Keratinocyte (primary cell): Measurements from ENCODE around the gene STARD5. TPM values are rescaled to one million over a fixed set of nuclear protein-coding genes. Genes with fewer than 3 reads are reported as not detected.

Experiments
- DNase-seq: peaks from one replicate; pipeline ENCODE4 v3.0.0-alpha.2; 2011; ENCODE audit warnings: low read depth, missing footprints, low spot score
- FAIRE-seq: peaks from 2 replicates; lab custom pipeline; 2011; peaks lifted over from hg19 to GRCh38; lab: Jason Lieb, UNC
- H2AFZ ChIP-seq: 2 replicates; pipeline ENCODE4 v1.6.0; 2012; ENCODE audit warnings: low read length, control low read depth, inconsistent platforms; ENCODE audit not compliant: control insufficient read depth
- H3K27ac ChIP-seq: 2 replicates; pipeline ENCODE4 v1.5.1; 2011; ENCODE audit warnings: low read length; ENCODE audit not compliant: control insufficient read depth, insufficient read depth
- H3K27me3 ChIP-seq: 3 replicates; pipeline ENCODE4 v1.6.0; 2011; ENCODE audit warnings: low read length; ENCODE audit not compliant: control insufficient read depth, insufficient read depth; ENCODE audit errors: extremely low read depth
- H3K36me3 ChIP-seq, 2 experiments: 2 replicates in 1 of 2; 3 replicates in 1 of 2; pipeline ENCODE4 v1.5.1; 2011; ENCODE audit warnings: low read length in 2 of 2, mild to moderate bottlenecking in 1 of 2; ENCODE audit not compliant: control insufficient read depth in 2 of 2, insufficient read depth in 2 of 2; ENCODE audit errors: extremely low read depth in 1 of 2
- H3K4me1 ChIP-seq: 3 replicates; pipeline ENCODE4 v1.5.1; 2011; ENCODE audit warnings: low read length; ENCODE audit not compliant: control insufficient read depth, insufficient read depth; ENCODE audit errors: extremely low read depth
- H3K4me2 ChIP-seq: 3 replicates; pipeline ENCODE4 v1.6.0; 2011; ENCODE audit warnings: low read depth, low read length; ENCODE audit not compliant: control insufficient read depth, insufficient read depth; ENCODE audit errors: extremely low read depth
- H3K4me3 ChIP-seq, 3 experiments: fragments of 200-600 bp in 1 of 3; sonication (generic) in 1 of 3; 2 replicates in 2 of 3; 3 replicates in 1 of 3; pipeline ENCODE4 v1.5.1; 2011 to 2016; ENCODE audit warnings: low read length in 3 of 3, mild to moderate bottlenecking in 3 of 3, control low read depth in 2 of 3, inconsistent platforms in 1 of 3, low read depth in 1 of 3, mixed read lengths in 1 of 3, mixed run types in 1 of 3, moderate library complexity in 1 of 3; ENCODE audit not compliant: control insufficient read depth in 2 of 3, insufficient read depth in 2 of 3; ENCODE audit errors: extremely low read depth in 1 of 3
- H3K79me2 ChIP-seq: 2 replicates; pipeline ENCODE4 v1.6.0; 2012; ENCODE audit warnings: low read length; ENCODE audit not compliant: control insufficient read depth, insufficient read depth
- H3K9ac ChIP-seq: 3 replicates; pipeline ENCODE4 v1.6.0; 2011; ENCODE audit warnings: low read length; ENCODE audit not compliant: control insufficient read depth, insufficient read depth; ENCODE audit errors: extremely low read depth
- H3K9me1 ChIP-seq: 3 replicates; pipeline ENCODE4 v1.6.0; 2011; ENCODE audit warnings: low read length; ENCODE audit not compliant: control insufficient read depth, insufficient read depth; ENCODE audit errors: extremely low read depth
- H3K9me3 ChIP-seq: 2 replicates; pipeline ENCODE4 v1.5.1; 2012; ENCODE audit warnings: low read depth, low read length; ENCODE audit not compliant: control insufficient read depth
- H4K20me1 ChIP-seq: 3 replicates; pipeline ENCODE4 v1.6.0; 2011; ENCODE audit warnings: low read length; ENCODE audit not compliant: control insufficient read depth, insufficient read depth; ENCODE audit errors: extremely low read depth
- EZH2 ChIP-seq: IDR thresholded peaks from one replicate; pipeline ENCODE4 v1.6.1; 2012; ENCODE audit warnings: inconsistent platforms, mild to moderate bottlenecking, low read length, moderate library complexity
- dilution Hi-C: fragments of 300-500 bp; cut with MboI; formaldehyde crosslinking; loops from one replicate; pipeline ENCODE4 v1.7.0; 2020; ENCODE audit warnings: low sequenced_read_pairs; ENCODE audit not compliant: extremely low pct_ligation_motif_present
- polyA plus RNA-seq, 5 experiments: library from polyadenylated mRNA; depleted of rRNA in 3 of 5; stranded (reverse) in 3 of 5; stranded (forward) in 1 of 5; unstranded in 1 of 5; fragments of >200 nt; gene quantifications; 1 replicate in 1 of 5; 2 replicates in 3 of 5; 3 replicates in 1 of 5; pipeline versions ENCODE4 v1.2.1 to v1.2.3, GENCODE V29; 2011 to 2012; ENCODE audit warnings: missing spikeins in 2 of 5, low read depth in 1 of 5, low replicate concordance in 1 of 5
- TF ChIP-seq, protein P1 (sequence below), 3 experiments: IDR thresholded peaks in 1 of 3; conservative IDR thresholded peaks in 1 of 3; optimal IDR thresholded peaks in 1 of 3; 2 replicates in 2 of 3; 3 replicates in 1 of 3; pipeline versions ENCODE3 to v1.5.1; 2011; ENCODE audit warnings: low read length in 3 of 3, mild to moderate bottlenecking in 3 of 3, moderate library complexity in 2 of 3, control low read depth in 1 of 3, inconsistent platforms in 1 of 3; ENCODE audit not compliant: insufficient read depth in 2 of 3; ENCODE audit errors: extremely low read depth in 1 of 3

STARD5 gene
- polyA plus RNA-seq, 1 donor (not counting 4 experiments of a cell fraction or from before 2014, with no cell fraction given) = 38.8 TPM

DNA sequence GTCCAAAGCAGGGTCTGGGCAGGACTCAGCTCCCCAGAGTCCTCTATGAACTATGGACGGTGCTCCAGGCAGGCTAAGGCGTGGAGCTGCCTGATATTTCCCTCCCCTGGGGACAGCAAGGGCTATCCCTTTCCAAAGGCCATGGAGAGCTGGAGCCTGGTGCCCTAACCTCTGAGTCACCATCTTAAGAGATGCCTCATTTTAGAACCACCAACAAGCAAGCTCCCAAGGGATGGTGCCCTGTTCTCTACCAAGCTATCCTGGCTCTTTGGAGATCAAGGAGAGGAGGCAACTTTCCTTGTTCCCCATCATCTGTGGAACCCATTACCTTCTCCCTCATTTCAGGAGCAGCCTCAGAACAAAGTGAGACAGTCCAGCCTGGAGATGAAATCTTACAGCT, 15.7 kb downstream of the STARD5 start:
- H3K4me3 ChIP-seq = no peak overlapping the region
- dilution Hi-C loops = no loop called here
- no peaks in the 10 kb centered on the region for H4K20me1 ChIP-seq
- DNase-seq (no peak), FAIRE-seq (no peak)
- no peak overlapping the region for H3K4me2 ChIP-seq
- H3K27ac ChIP-seq = no peak overlapping the region
- TF ChIP-seq, protein P1, sequence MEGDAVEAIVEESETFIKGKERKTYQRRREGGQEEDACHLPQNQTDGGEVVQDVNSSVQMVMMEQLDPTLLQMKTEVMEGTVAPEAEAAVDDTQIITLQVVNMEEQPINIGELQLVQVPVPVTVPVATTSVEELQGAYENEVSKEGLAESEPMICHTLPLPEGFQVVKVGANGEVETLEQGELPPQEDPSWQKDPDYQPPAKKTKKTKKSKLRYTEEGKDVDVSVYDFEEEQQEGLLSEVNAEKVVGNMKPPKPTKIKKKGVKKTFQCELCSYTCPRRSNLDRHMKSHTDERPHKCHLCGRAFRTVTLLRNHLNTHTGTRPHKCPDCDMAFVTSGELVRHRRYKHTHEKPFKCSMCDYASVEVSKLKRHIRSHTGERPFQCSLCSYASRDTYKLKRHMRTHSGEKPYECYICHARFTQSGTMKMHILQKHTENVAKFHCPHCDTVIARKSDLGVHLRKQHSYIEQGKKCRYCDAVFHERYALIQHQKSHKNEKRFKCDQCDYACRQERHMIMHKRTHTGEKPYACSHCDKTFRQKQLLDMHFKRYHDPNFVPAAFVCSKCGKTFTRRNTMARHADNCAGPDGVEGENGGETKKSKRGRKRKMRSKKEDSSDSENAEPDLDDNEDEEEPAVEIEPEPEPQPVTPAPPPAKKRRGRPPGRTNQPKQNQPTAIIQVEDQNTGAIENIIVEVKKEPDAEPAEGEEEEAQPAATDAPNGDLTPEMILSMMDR (optimal IDR thresholded peaks at IDR 0.05 in 1 of 3, IDR thresholded peaks at IDR 0.05 in 1 of 3, conservative IDR thresholded peaks at IDR 0.05 in 1 of 3; ENCODE audit: extremely low read depth in 1 of 3, insufficient read depth in 2 of 3, low read length in 3 of 3) = no peak
- TF ChIP-seq EZH2 = no peak
- no peak overlapping the region for H3K9ac ChIP-seq
- H3K36me3 ChIP-seq = peaks cover 25 to 31% of the 10 kb centered on the region in 2 experiments
- peaks cover 21% of the 10 kb centered on the region for H3K4me1 ChIP-seq
- H3K79me2 ChIP-seq = no peaks in the 10 kb centered on the region
- H3K27me3 ChIP-seq = no peaks in the 10 kb centered on the region
- H2AFZ ChIP-seq = no peak overlapping the region
- H3K9me1 ChIP-seq = no peaks in the 10 kb centered on the region
- H3K9me3 ChIP-seq = no peaks in the 10 kb centered on the region

DNA sequence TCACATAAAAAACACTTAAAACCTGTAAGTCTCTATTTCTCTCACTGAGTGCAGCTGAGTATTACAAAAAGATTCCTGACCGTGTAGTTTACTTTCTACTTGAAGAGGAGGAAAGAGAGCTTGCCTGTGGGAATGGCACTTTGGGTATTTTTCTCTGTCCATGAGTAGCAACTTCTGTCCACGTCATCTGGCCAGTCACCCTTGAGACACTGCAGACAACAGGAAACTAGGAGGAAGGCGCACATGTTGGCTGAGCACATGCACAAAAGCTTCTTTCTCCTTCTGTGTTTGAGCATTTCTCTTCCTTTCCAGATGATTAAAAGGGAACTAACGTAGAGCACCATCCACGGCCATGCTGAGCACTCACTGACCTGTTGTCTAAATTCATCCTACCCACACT, 19.7 kb downstream of the STARD5 start:
- Histone ChIP-seq H3K4me1 (peaks cover 15% of the 10 kb centered on the region), H3K36me3 (peaks cover 4 to 6% of the 10 kb centered on the region in 2 experiments), H3K9ac (no peak overlapping the region)

More for the DNA sequence above, 19.7 kb downstream of the STARD5 start:
- H3K27ac ChIP-seq = no peak overlapping the region
- FAIRE-seq = no peak
- no peak overlapping the region for H2AFZ ChIP-seq
- H3K4me3 ChIP-seq = no peak overlapping the region
- dilution Hi-C loops = no loop called here
- H3K9me3 ChIP-seq = no peaks in the 10 kb centered on the region
- no peaks in the 10 kb centered on the region for H3K79me2 ChIP-seq
- no peak for DNase-seq
- H4K20me1 ChIP-seq = no peaks in the 10 kb centered on the region
- TF ChIP-seq, protein P1 (optimal IDR thresholded peaks at IDR 0.05 in 1 of 3, IDR thresholded peaks at IDR 0.05 in 1 of 3, conservative IDR thresholded peaks at IDR 0.05 in 1 of 3; ENCODE audit: extremely low read depth in 1 of 3, insufficient read depth in 2 of 3, low read length in 3 of 3) = no peak
- no peak for TF ChIP-seq EZH2
- H3K4me2 ChIP-seq = peak overlapping the region; percentile 22
- H3K27me3 ChIP-seq = no peaks in the 10 kb centered on the region
- no peaks in the 10 kb centered on the region for H3K9me1 ChIP-seq
